Measurements from ENCODE around the gene CRHR2.

GRCh38 chr7:30698481-30698880, 16.2 kb upstream of the CRHR2 start:
- no peak for TF ChIP-seq POLR2A (IDR thresholded peaks at IDR 0.05)
- TF ChIP-seq CTCF (IDR thresholded peaks at IDR 0.05), result no peak

All from heart left ventricle (tissue), 13 donors.